Uterus (tissue), 4 donors: ENCODE results near the gene MDM4. TPM values are rescaled to one million over a fixed set of nuclear protein-coding genes. Genes with fewer than 3 reads are reported as not detected.

Experiments
- DNase-seq, 2 donors: peaks; one replicate each; pipeline ENCODE4 v3.0.0-alpha.2; 2019 to 2020
- H3K27ac ChIP-seq, 2 donors: fragments of 200-600 bp; sonication (generic); 1 replicate in 1 of 2; 2 replicates in 1 of 2; pipeline ENCODE4 v1.5.1; 2016 to 2018
- H3K27me3 ChIP-seq, 2 donors: fragments of 200-600 bp; sonication (generic); one replicate each; pipeline ENCODE4 v1.5.1; 2018 to 2019; ENCODE audit warnings: control low read depth in 1 of 2
- H3K36me3 ChIP-seq, 2 donors: fragments of 200-600 bp; sonication (generic); one replicate each; pipeline ENCODE4 v1.5.1; 2019; ENCODE audit warnings: control low read depth in 1 of 2
- H3K4me1 ChIP-seq, 2 donors: fragments of 200-600 bp; sonication (generic); one replicate each; pipeline ENCODE4 v1.5.1; 2018 to 2019; ENCODE audit warnings: control low read depth in 1 of 2
- H3K4me3 ChIP-seq, 2 donors: fragments of 200-600 bp; sonication (generic); 1 replicate in 1 of 2; 2 replicates in 1 of 2; pipeline ENCODE4 v1.5.1; 2018 to 2019; ENCODE audit warnings: mild to moderate bottlenecking in 1 of 2
- H3K9me3 ChIP-seq, 2 donors: fragments of 200-600 bp; sonication (generic); one replicate each; pipeline ENCODE4 v1.5.1; 2019; ENCODE audit warnings: control low read depth in 1 of 2
- POLR2A ChIP-seq, 2 donors: fragments of 450-650 bp; IDR thresholded peaks; one replicate each; pipeline ENCODE4 v1.6.1; 2016; ENCODE audit warnings: antibody characterized with exemption in 2 of 2, mild to moderate bottlenecking in 1 of 2, moderate library complexity in 1 of 2
- intact Hi-C: fragments of 100-400 bp; cut with DNase I; formaldehyde crosslinking; loops from one replicate; pipeline ENCODE4 v1.15.1; 2023; ENCODE audit warnings: low total_unique reads
- total RNA-seq, 4 donors: library from RNA; depleted of rRNA in 3 of 4; stranded (reverse); fragments of >200 nt in 3 of 4; gene quantifications; one replicate each; pipeline versions ENCODE4 v1.1.0 to v1.2.4, GENCODE V29; 2014 to 2023
- TF ChIP-seq, protein P1 (sequence below), 4 experiments: fragments of 200-600 bp in 2 of 4; fragments of 450-650 bp in 2 of 4; sonication (generic) in 2 of 4; IDR thresholded peaks; one replicate each; pipeline ENCODE4 v1.5.1; 2016 to 2019; ENCODE audit warnings: antibody characterized with exemption in 4 of 4, mild to moderate bottlenecking in 2 of 4, moderate library complexity in 1 of 4
- donor health status: DM: yes; HTN: yes; CAD: no.

The MDM4 gene
- total RNA-seq, 4 donors from 2014 or later: 31.0 to 141 (median 134) TPM

DNA sequence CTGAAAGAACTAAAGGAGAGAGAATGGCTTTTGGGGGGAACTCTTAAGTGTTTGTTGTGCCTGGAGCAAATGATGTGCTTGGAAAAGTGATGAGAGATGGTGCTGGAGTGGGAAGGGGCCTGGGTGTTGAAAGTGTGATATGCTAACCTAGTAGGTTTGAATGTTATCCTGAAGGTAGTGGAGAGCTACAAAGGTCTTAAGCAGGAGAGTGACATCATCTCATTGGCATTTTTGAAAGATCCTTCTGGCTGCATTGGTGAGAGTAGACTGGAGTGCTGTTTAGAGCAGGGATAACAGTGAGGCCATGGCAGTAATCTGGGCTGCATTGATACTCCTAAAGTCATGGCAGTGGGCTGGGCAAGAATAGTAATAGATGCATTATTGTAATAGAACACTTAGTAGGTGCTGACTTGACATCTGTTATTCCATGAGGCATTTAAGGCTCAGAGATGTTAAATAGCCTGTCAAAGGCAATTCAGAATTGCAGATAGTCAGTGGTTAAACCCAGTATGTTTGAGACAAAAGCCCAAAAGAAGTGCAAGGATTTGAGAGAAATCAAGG is 44.5 kb downstream of the MDM4 start:
- no peaks in the 10 kb centered on the region for H3K9me3 ChIP-seq
- intact Hi-C loops: loop anchor here (10.0 kb wide), 1 partner anchor 204 kb away; no protein-coding TSS in a partner anchor
- H3K4me3 ChIP-seq: no peak overlapping the region
- DNase-seq: no peak
- H3K4me1 ChIP-seq: no peaks in the 10 kb centered on the region
- H3K27ac ChIP-seq: no peak overlapping the region
- H3K36me3 ChIP-seq: no peaks in the 10 kb centered on the region
- H3K27me3 ChIP-seq: no peaks in the 10 kb centered on the region
- TF ChIP-seq POLR2A (IDR thresholded peaks at IDR 0.05): no peak
- TF ChIP-seq, protein P1, sequence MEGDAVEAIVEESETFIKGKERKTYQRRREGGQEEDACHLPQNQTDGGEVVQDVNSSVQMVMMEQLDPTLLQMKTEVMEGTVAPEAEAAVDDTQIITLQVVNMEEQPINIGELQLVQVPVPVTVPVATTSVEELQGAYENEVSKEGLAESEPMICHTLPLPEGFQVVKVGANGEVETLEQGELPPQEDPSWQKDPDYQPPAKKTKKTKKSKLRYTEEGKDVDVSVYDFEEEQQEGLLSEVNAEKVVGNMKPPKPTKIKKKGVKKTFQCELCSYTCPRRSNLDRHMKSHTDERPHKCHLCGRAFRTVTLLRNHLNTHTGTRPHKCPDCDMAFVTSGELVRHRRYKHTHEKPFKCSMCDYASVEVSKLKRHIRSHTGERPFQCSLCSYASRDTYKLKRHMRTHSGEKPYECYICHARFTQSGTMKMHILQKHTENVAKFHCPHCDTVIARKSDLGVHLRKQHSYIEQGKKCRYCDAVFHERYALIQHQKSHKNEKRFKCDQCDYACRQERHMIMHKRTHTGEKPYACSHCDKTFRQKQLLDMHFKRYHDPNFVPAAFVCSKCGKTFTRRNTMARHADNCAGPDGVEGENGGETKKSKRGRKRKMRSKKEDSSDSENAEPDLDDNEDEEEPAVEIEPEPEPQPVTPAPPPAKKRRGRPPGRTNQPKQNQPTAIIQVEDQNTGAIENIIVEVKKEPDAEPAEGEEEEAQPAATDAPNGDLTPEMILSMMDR (IDR thresholded peaks at IDR 0.05): no peak

DNA sequence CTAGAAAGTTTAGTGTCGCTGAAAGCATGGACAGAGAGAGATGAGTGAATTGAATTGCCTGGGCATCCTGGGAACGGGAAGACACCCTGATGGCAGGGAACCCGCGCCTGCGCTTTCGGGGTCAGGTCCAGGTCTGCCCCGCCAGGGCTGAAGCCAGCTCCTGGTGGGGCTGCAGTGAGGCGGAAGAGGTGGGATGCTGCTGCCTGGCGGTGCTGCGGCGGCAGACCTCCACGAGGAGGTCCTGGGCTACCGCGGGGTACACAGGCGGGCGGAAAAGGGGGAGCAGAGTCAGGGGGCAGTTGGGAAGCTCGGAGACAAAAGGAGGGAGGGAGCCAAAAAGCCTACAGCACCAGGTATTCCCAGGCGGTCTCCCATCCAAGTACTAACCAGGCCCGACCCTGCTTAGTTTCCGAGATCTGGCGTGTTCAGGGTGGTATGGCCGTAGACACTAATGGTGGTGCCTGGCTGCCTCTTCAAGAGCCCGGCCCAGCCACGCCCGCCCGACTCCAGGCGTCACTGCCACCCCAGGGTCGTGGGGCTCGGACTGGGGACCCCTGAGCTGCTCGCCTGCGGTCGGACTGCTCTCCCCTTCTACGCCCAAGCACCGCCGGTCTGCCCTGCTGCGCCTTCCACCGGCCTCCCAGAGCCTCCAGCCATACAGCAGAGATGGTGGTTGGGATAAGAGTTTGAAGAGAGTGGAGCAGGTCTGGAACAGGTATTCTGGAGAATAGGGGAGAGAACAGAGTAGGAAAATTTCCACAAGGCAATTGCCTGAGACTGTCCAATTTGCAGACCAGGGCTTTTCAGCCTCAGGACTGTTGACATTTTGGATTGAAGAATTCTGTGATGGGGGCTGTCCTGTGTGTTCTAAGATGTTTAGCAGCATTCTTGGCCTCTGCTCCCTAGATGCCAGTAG is 46.1 kb downstream of the MDM4 start:
- no peak for DNase-seq
- Histone ChIP-seq H3K9me3 (no peaks in the 10 kb centered on the region), H3K4me1 (no peaks in the 10 kb centered on the region), H3K27me3 (no peaks in the 10 kb centered on the region), H3K27ac (no peak overlapping the region), H3K4me3 (no peak overlapping the region), H3K36me3 (no peaks in the 10 kb centered on the region)
- TF ChIP-seq, protein P1 (IDR thresholded peaks at IDR 0.05): no peak
- TF ChIP-seq POLR2A (IDR thresholded peaks at IDR 0.05): no peak
- intact Hi-C loops: loop anchor here (10.0 kb wide), 1 partner anchor 202 kb away; no protein-coding TSS in a partner anchor

DNA sequence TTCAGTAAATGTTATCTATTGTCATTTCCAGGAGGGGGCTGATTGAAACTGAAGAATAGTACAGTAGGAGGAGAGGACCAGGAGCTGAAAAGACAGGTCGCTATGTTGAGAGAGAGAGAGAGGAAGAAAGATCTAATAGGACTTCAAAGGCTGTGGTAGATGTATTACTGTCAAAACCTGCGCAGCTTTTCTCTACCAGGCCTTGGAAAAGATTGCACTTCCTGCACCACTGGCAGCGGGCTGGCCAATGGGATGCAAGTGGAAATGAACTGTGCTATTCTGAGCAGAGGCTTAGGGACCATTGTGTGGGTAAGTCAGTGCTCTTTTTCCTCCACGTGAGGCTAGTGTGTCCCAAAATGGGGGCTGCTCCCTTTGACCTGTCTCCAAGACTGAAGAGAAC is 47.1 kb downstream of the MDM4 start:
- intact Hi-C loops: loop anchor here (10.0 kb wide), 1 partner anchor 201 kb away; no protein-coding TSS in a partner anchor
- no peak overlapping the region for H3K4me3 ChIP-seq
- TF ChIP-seq, protein P1 (IDR thresholded peaks at IDR 0.05): no peak
- TF ChIP-seq POLR2A (IDR thresholded peaks at IDR 0.05): no peak
- H3K36me3 ChIP-seq: no peaks in the 10 kb centered on the region
- no peaks in the 10 kb centered on the region for H3K9me3 ChIP-seq
- no peak for DNase-seq
- H3K27me3 ChIP-seq: no peaks in the 10 kb centered on the region
- no peaks in the 10 kb centered on the region for H3K4me1 ChIP-seq
- no peak overlapping the region for H3K27ac ChIP-seq

DNA sequence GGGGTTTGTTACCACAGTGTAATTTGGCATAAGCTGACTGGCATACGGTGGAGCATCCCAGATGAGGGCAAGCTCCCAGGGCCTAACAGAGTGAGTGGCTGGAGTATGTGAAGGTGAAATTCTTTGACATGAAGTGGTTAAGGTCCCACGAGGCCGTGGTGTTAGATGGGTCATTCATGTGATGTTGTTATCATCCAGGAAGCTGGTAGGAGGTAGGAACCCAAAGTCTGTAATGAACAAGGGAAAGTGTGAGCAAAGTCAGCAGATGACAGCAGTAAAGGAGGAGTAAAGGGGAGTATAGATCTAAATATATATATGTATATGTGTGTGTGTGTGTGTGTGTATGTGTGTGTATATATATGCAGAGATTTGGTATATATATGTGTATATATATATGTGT is 47.6 kb downstream of the MDM4 start:
- intact Hi-C loops: loop anchor here (10.0 kb wide), 1 partner anchor 201 kb away; no protein-coding TSS in a partner anchor
- Histone ChIP-seq H3K9me3 (no peaks in the 10 kb centered on the region), H3K4me1 (no peaks in the 10 kb centered on the region), H3K4me3 (no peak overlapping the region), H3K27me3 (no peaks in the 10 kb centered on the region), H3K36me3 (no peaks in the 10 kb centered on the region), H3K27ac (no peak overlapping the region)
- TF ChIP-seq, protein P1 (IDR thresholded peaks at IDR 0.05): no peak
- TF ChIP-seq POLR2A (IDR thresholded peaks at IDR 0.05): no peak
- no peak for DNase-seq

DNA sequence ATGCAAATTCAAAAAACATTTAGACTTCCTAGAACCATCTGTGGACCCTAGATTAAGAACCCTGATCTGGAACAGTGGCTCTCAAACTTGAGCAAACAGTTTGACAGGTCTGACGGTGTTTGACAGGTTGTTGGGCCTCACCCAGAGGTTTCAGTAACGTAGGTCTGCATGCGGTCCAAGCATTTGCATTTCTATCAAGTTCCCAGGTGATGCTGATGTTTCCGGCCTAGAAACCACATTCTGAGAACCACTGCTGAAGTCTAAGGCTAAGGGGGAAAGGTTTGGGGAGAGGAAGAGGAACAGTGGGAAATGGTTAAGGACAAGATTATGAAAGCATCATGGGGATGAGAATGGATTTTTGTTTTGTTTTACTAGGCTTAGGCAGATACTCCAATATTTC is 48.6 kb downstream of the MDM4 start:
- H3K36me3 ChIP-seq: no peaks in the 10 kb centered on the region
- no peak overlapping the region for H3K4me3 ChIP-seq
- no peaks in the 10 kb centered on the region for H3K4me1 ChIP-seq
- H3K9me3 ChIP-seq: no peaks in the 10 kb centered on the region
- no peak for DNase-seq
- TF ChIP-seq POLR2A (IDR thresholded peaks at IDR 0.05): no peak
- TF ChIP-seq, protein P1 (IDR thresholded peaks at IDR 0.05): no peak
- H3K27me3 ChIP-seq: no peaks in the 10 kb centered on the region
- no peak overlapping the region for H3K27ac ChIP-seq
- intact Hi-C loops: loop anchor here (10.0 kb wide), 1 partner anchor 200 kb away; no protein-coding TSS in a partner anchor
